ENCODE data around the gene NSD1. TPM values are rescaled to one million over a fixed set of nuclear protein-coding genes. Genes with fewer than 3 reads are reported as not detected.

The NSD1 gene
- total and polyA plus RNA-seq, 2 of the 4 experiments (the other 2 are of a cell fraction), result 7.7 to 31.0 TPM

DNA sequence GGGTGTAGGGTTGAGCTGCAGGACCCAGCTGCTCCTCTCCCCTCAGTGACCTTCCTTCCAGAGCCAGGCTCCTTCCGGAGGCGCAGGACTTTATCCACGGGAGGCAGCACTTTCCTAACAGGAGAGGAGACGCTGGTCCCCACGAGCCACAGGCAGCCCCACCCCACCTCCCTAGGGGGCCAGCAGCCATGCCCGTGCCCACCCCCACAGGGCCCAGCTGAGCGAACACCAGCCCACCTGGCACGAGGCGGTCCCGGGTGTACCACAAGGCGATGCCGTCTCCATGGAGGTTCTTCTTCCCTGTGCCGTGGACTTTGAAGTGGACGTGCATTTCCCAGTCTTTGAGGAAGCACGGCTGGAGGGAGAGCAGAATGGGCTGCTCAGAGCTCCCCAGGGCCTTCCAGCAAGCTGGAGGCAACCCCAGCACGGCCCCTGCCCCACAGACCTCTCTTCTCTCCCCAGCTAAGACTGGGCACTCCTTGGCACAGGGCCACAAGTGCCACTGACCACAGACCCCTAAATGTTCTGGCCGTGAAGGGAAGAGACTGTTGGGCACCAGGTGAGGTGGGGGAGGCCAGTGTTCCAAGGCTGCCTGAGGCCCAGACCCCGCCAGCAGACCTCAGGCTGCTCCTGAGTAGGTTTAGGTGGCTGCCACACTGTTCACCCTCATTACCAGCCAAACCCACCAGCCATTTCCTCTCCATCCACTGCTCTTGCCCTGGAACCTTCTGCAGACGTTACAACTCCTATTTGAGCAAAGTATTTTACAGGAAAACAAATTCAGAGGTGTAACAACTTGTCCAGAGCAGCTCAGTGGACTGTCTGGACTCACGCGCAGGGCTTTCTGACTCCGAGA is 204.9 kb downstream of the NSD1 start:
- no peak overlapping the region for H3K4me3 ChIP-seq (ENCODE audit: insufficient read depth, low read depth, low read length)
- H4K8ac ChIP-seq (ENCODE audit: low read depth in 2 of 2, low read length in 2 of 2), result no peak overlapping the region
- no peak for TF ChIP-seq BHLHE40 (IDR thresholded peaks at IDR 0.05; ENCODE audit: low read depth, low read length)
- TF ChIP-seq FOS (IDR thresholded peaks at IDR 0.05; ENCODE audit: low read depth, low read length), result no peak
- no peak for TF ChIP-seq RAD21 (IDR thresholded peaks at IDR 0.05; ENCODE audit: low read length)
- no peak for TF ChIP-seq NFE2L2 (IDR thresholded peaks at IDR 0.05; ENCODE audit: low read depth, low read length)
- H4K20me1 ChIP-seq (ENCODE audit: insufficient read depth, low read length), result peaks cover 13% of the 10 kb centered on the region; the same call in 1 of the 2 replicates
- H3K18ac ChIP-seq (ENCODE audit: low read depth, low read length), result no peak overlapping the region
- POLR2A ChIA-PET (ENCODE audit: unreplicated experiment), result no interaction called here
- H2AK9ac ChIP-seq (replicated peaks; ENCODE audit: low read depth, low read length, poor library complexity), result no peak overlapping the region
- H3K4ac ChIP-seq (ENCODE audit: low read depth, low read length), result no peak overlapping the region
- intact Hi-C loops (cut with micrococcal nuclease) (no loop called here), dilution Hi-C loops (cut with HindIII; ENCODE audit: low sequenced_read_pairs, unreplicated experiment) (no loop called here), in situ Hi-C loops (cut with MboI; ENCODE audit: low sequenced_read_pairs) (no loop called here)
- no peak overlapping the region for H3K56ac ChIP-seq (ENCODE audit: extremely low read depth, insufficient read depth, low read length)
- WGBS, 2 experiments (ENCODE audit: extremely low coverage in 2 of 2, insufficient read length in 1 of 2), result 84% methylated on average over 13 of the region's 22 CpGs; no CpG with 5 or more reads in 1 of the 2 experiments
- DNase-seq (no peak), ATAC-seq (ENCODE audit: low read depth) (no peak)
- H4K5ac ChIP-seq (ENCODE audit: low read depth, low read length), result no peak overlapping the region
- no peak overlapping the region for H2AFZ ChIP-seq (replicated peaks; ENCODE audit: low read length, poor library complexity)
- no peak overlapping the region for H2BK5ac ChIP-seq (ENCODE audit: low read depth, low read length, poor library complexity, severe bottlenecking)
- H3K9me3 ChIP-seq (ENCODE audit: control insufficient read depth, insufficient read depth, low read length), result no peaks in the 10 kb centered on the region
- H3K14ac ChIP-seq (replicated peaks; ENCODE audit: low read depth, low read length), result no peak overlapping the region
- H3K79me1 ChIP-seq (ENCODE audit: low read depth in 1 of 2, low read length in 2 of 2), result peaks cover 15 to 29% of the 10 kb centered on the region in 2 experiments
- H2AK5ac ChIP-seq (ENCODE audit: low read depth, low read length), result no peak overlapping the region
- H3K27me3 ChIP-seq (ENCODE audit: control insufficient read depth, insufficient read depth, low read length), result no peaks in the 10 kb centered on the region
- no peak overlapping the region for H3K9ac ChIP-seq (ENCODE audit: low read depth, low read length)
- H3K9me1 ChIP-seq (ENCODE audit: insufficient read depth, low read length), result peaks cover 6% of the 10 kb centered on the region; the same call in 1 of the 2 replicates
- no peak overlapping the region for H2BK120ac ChIP-seq (ENCODE audit: low read depth, low read length)
- no peak overlapping the region for H2BK15ac ChIP-seq (ENCODE audit: low read depth, low read length)
- H3K4me2 ChIP-seq (ENCODE audit: low read depth, low read length), result no peak overlapping the region
- CTCF ChIA-PET, result no interaction called here
- no peak overlapping the region for H3K27ac ChIP-seq (ENCODE audit: insufficient read depth, low read length)
- no peak overlapping the region for H4K91ac ChIP-seq (ENCODE audit: insufficient read depth, low read depth, low read length)
- BruUV-seq (replicated peaks), result no TSS peak
- no peak overlapping the region for H3K23ac ChIP-seq (ENCODE audit: low read depth, low read length)
- H3K4me1 ChIP-seq (ENCODE audit: control insufficient read depth, insufficient read depth, low read length), result no peaks in the 10 kb centered on the region
- no peak overlapping the region for H2BK20ac ChIP-seq (ENCODE audit: low read depth, low read length)
- peaks cover 61% of the 10 kb centered on the region for H3K36me3 ChIP-seq (ENCODE audit: control insufficient read depth, insufficient read depth, low read length)

Data from IMR-90 (cell line).